DMS114 treated with DMSO at 0.1 percent for 48 hours (cell line): ENCODE results near the gene TMEM239.
A peak's percentile ranks its signal among the peaks of the same experiment; 100 is the strongest.
"Not testable (repeated sequence)": the region's sequence is repeated elsewhere in the genome, so short reads cannot be mapped to it uniquely, and the experiment has no call there.

Experiments
- DNase-seq: peaks from one replicate; lab custom pipeline; 2025; ENCODE audit not compliant: unreplicated experiment; lab: John Stamatoyannopoulos, UW

TMEM239 gene

GRCh38 chr20:2820084-2820895 lies 4.1 kb downstream of the TMEM239 start:
- no peak for DNase-seq

GRCh38 chr20:2820896-2821869 lies 5.0 kb downstream of the TMEM239 start:
- no peak for DNase-seq

GRCh38 chr20:2822073-2822472 lies 5.9 kb downstream of the TMEM239 start:
- no peak for DNase-seq

GRCh38 chr20:2825761-2826160 lies 9.6 kb downstream of the TMEM239 start:
- no peak for DNase-seq

GRCh38 chr20:2826655-2827054 lies 10.5 kb downstream of the TMEM239 start:
- DNase-seq: no peak

GRCh38 chr20:2829376-2829775 lies 13.2 kb downstream of the TMEM239 start:
- no peak for DNase-seq

- not testable (repeated sequence) for DNase-seq
Measured at GRCh38 chr20:2831206-2831605, 15.0 kb downstream of the TMEM239 start.

GRCh38 chr20:2833761-2834160 lies 17.6 kb downstream of the TMEM239 start:
- DNase-seq: no peak

GRCh38 chr20:2834401-2835110 lies 18.4 kb downstream of the TMEM239 start:
- DNase-seq: no peak

GRCh38 chr20:2835331-2835796 lies 19.2 kb downstream of the TMEM239 start:
- no peak for DNase-seq

- no peak for DNase-seq
Measured at GRCh38 chr20:2836035-2836434, 19.9 kb downstream of the TMEM239 start.

- no peak for DNase-seq
Measured at GRCh38 chr20:2837221-2837960, 21.2 kb downstream of the TMEM239 start.

GRCh38 chr20:2838170-2838797 lies 22.1 kb downstream of the TMEM239 start:
- DNase-seq: no peak

- DNase-seq: no peak
Measured at GRCh38 chr20:2838847-2839671, 22.9 kb downstream of the TMEM239 start.

- no peak for DNase-seq
Measured at GRCh38 chr20:2839732-2840137, 23.6 kb downstream of the TMEM239 start.

- peak; percentile 71 for DNase-seq
Measured at GRCh38 chr20:2840138-2840966, 24.2 kb downstream of the TMEM239 start, which contains the start of the genes PCED1A and VPS16. Gene PCED1A, minus strand, starts transcription at chr20:2840655. Its CDS starts 743 bp downstream, at chr20:2839912. Gene VPS16, plus strand, starts transcription at chr20:2840745. Its CDS starts 30 bp downstream, at chr20:2840775.

GRCh38 chr20:2840967-2841531 lies 24.9 kb downstream of the TMEM239 start:
- peak; percentile 51 for DNase-seq

- no peak for DNase-seq
Measured at GRCh38 chr20:2845607-2846006, 29.4 kb downstream of the TMEM239 start.
